Urinary bladder (tissue), 4 donors: ENCODE results near the gene B4GALNT4. TPM values are rescaled to one million over a fixed set of nuclear protein-coding genes. Genes with fewer than 3 reads are reported as not detected.
A peak's percentile ranks its signal among the peaks of the same experiment; 100 is the strongest.
"Not testable (repeated sequence)": the region's sequence is repeated elsewhere in the genome, so short reads cannot be mapped to it uniquely, and the experiment has no call there.

Source experiments
- DNase-seq: peaks from one replicate; pipeline ENCODE4 v3.0.0-alpha.2; 2015; ENCODE audit errors: extremely low spot score
- H3K27ac ChIP-seq: one replicate; pipeline ENCODE4 v1.5.1; 2013; ENCODE audit warnings: low read depth, mild to moderate bottlenecking, moderate library complexity
- H3K36me3 ChIP-seq: one replicate; pipeline ENCODE4 v1.6.1; 2013; ENCODE audit warnings: mild to moderate bottlenecking, moderate library complexity; ENCODE audit not compliant: insufficient read depth
- H3K4me1 ChIP-seq: one replicate; pipeline ENCODE4 v1.6.1; 2013; ENCODE audit warnings: mild to moderate bottlenecking, moderate library complexity; ENCODE audit not compliant: insufficient read depth
- H3K4me3 ChIP-seq: one replicate; pipeline ENCODE4 v1.5.1; 2013; ENCODE audit warnings: low read depth, low read length
- WGBS: extraction: QIAGEN DNeasy Blood & Tissue Kit; methylation state at CpG from one replicate; pipeline ENCODE4 v1.1.7; 2013; 5-methylcytosine and 5-hydroxymethylcytosine counted together
- polyA plus RNA-seq: library from polyadenylated mRNA; stranded (reverse); fragments of 200-250 nt; gene quantifications from one replicate; pipeline ENCODE4 v1.2.3, GENCODE V29; 2013
- total RNA-seq: library from RNA; depleted of rRNA; stranded (reverse); fragments of >200 nt; gene quantifications from one replicate; pipeline ENCODE4 v1.2.3, GENCODE V29; 2014
- donor health status: healthy with polysubstance abuse.
- donor health status: healthy.

Gene B4GALNT4
- total and polyA plus RNA-seq, 2 donors = 5.1 to 13.4 TPM

GRCh38 chr11:344836-345578 is 24.3 kb upstream of the B4GALNT4 start:
- Histone ChIP-seq H3K36me3 (no peaks in the 10 kb centered on the region), H3K4me3 (no peak overlapping the region), H3K27ac (no peak overlapping the region), H3K4me1 (no peaks in the 10 kb centered on the region)
- 91% methylated on average over 11 of the region's 11 CpGs for WGBS
- DNase-seq = no peak

- Histone ChIP-seq H3K36me3 (no peaks in the 10 kb centered on the region), H3K27ac (no peak overlapping the region), H3K4me1 (no peaks in the 10 kb centered on the region), H3K4me3 (no peak overlapping the region)
- DNase-seq = no peak
- WGBS = 73% methylated on average over 3 of the region's 3 CpGs
These were observed 22.8 kb upstream of the B4GALNT4 start for GRCh38 chr11:346529-346928.

GRCh38 chr11:349270-349954 is 19.9 kb upstream of the B4GALNT4 start:
- not testable (repeated sequence) for DNase-seq, H3K4me1 ChIP-seq, H3K27ac ChIP-seq, H3K4me3 ChIP-seq, H3K36me3 ChIP-seq
- WGBS = 93% methylated on average over 8 of the region's 8 CpGs

GRCh38 chr11:350033-350722 is 19.1 kb upstream of the B4GALNT4 start:
- H3K27ac ChIP-seq, H3K4me3 ChIP-seq, H3K4me1 ChIP-seq: not testable (repeated sequence)

GRCh38 chr11:350723-351255 is 18.5 kb upstream of the B4GALNT4 start:
- WGBS = 60% methylated on average over 18 of the region's 18 CpGs
- H3K36me3 ChIP-seq = no peaks in the 10 kb centered on the region
- H3K4me3 ChIP-seq = no peak overlapping the region
- no peak overlapping the region for H3K27ac ChIP-seq
- H3K4me1 ChIP-seq = no peaks in the 10 kb centered on the region
- DNase-seq = no peak

More at GRCh38 chr11:350033-350722, 19.1 kb upstream of the B4GALNT4 start:
- DNase-seq, H3K36me3 ChIP-seq: not testable (repeated sequence)
- WGBS = 65% methylated on average over 16 of the region's 16 CpGs

GRCh38 chr11:351411-351810 is 17.9 kb upstream of the B4GALNT4 start:
- Histone ChIP-seq H3K4me1 (no peaks in the 10 kb centered on the region), H3K4me3 (no peak overlapping the region), H3K36me3 (no peaks in the 10 kb centered on the region), H3K27ac (no peak overlapping the region)
- WGBS = 97% methylated on average over 14 of the region's 14 CpGs
- DNase-seq = no peak

- DNase-seq = no peak
- H3K36me3 ChIP-seq = no peaks in the 10 kb centered on the region
- peak overlapping the region; percentile 86 for H3K27ac ChIP-seq
- no peak overlapping the region for H3K4me3 ChIP-seq
- WGBS = 87% methylated on average over 12 of the region's 12 CpGs
- no peaks in the 10 kb centered on the region for H3K4me1 ChIP-seq
These were observed 16.8 kb upstream of the B4GALNT4 start for GRCh38 chr11:352456-353031.

GRCh38 chr11:353179-353873 is 16.0 kb upstream of the B4GALNT4 start:
- Histone ChIP-seq H3K4me3 (no peak overlapping the region), H3K36me3 (no peaks in the 10 kb centered on the region), H3K4me1 (no peaks in the 10 kb centered on the region), H3K27ac (peak overlapping the region; percentile 86)
- 19% methylated on average over 16 of the region's 16 CpGs for WGBS
- DNase-seq = no peak

- H3K4me3 ChIP-seq = peak overlapping the region; percentile 12
- H3K36me3 ChIP-seq = no peaks in the 10 kb centered on the region
- DNase-seq = peak; percentile 79
- peak overlapping the region; percentile 86 for H3K27ac ChIP-seq
- 3% methylated on average over 76 of the region's 76 CpGs for WGBS
- H3K4me1 ChIP-seq = no peaks in the 10 kb centered on the region
These were observed 13.5 kb upstream of the B4GALNT4 start for GRCh38 chr11:355581-356458.

GRCh38 chr11:356610-357009 is 12.7 kb upstream of the B4GALNT4 start:
- Histone ChIP-seq H3K36me3 (no peaks in the 10 kb centered on the region), H3K4me3 (no peak overlapping the region), H3K27ac (no peak overlapping the region), H3K4me1 (no peaks in the 10 kb centered on the region)
- WGBS = 78% methylated on average over 6 of the region's 6 CpGs
- DNase-seq = no peak

GRCh38 chr11:357582-357981 is 11.7 kb upstream of the B4GALNT4 start:
- Histone ChIP-seq H3K27ac (no peak overlapping the region), H3K4me1 (no peaks in the 10 kb centered on the region), H3K36me3 (no peaks in the 10 kb centered on the region), H3K4me3 (no peak overlapping the region)
- DNase-seq = no peak
- 91% methylated on average over 4 of the region's 4 CpGs for WGBS

- DNase-seq = no peak
- Histone ChIP-seq H3K27ac (no peak overlapping the region), H3K4me3 (no peak overlapping the region), H3K36me3 (no peaks in the 10 kb centered on the region), H3K4me1 (no peaks in the 10 kb centered on the region)
- 47% methylated on average over 34 of the region's 34 CpGs for WGBS
These were observed 11.0 kb upstream of the B4GALNT4 start for GRCh38 chr11:358129-358800.
